Measurements from ENCODE around the gene SHC2.
"Not testable (repeated sequence)": the region's sequence is repeated elsewhere in the genome, so short reads cannot be mapped to it uniquely, and the experiment has no call there.

The SHC2 gene

DNA sequence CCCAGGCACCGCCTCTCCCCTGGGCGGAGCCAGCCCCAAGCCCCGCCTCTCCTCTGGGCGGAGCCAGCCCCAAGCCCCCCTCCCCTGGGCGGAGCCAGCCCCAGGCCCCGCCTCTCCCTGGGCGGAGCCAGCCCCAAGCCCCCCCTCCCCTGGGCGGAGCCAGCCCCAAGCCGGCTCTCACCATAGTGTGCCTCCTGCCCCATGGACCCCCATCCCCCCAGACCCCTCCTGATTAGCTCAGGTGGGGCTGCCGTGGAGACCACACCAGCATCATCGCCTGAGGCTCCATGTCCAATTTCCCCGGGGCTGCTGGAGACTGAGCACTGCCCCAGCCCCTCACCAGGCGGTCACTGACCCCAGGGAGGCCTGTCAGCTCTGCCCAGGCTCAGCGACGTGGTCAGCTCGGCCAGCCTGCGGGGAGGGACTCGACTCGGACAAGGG, 31.3 kb upstream of the SHC2 start:
- DNase-seq, result no peak

DNA sequence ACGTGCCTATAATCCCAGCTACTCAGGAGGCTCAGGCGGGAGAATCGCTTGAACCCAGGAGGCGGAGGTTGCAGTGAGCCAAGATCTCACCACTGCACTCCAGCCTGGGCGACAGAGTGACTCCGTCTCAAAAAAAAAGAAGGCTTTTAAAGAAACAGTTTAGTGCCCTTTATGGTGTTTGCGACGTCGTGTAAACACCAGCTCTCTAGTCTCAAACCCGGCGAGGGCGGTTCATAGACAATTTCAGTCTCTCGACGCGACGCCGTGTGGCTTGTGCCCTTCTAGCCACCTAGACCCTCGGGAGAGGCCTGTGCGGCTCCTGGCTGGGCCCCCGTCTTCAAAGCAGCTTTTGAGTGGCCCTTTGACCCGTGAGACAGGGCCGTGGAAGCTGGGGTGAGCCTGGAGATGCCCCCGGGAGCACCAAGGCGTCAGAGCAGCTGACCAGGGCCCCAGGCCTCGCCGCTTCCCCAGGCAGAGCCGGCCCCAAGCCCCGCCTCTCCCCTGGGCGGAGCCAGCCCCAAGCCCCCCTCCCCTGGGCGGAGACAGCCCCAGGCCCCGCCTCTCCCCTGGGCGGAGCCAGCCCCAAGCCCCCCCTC, 30.4 kb upstream of the SHC2 start:
- no peak for DNase-seq

DNA sequence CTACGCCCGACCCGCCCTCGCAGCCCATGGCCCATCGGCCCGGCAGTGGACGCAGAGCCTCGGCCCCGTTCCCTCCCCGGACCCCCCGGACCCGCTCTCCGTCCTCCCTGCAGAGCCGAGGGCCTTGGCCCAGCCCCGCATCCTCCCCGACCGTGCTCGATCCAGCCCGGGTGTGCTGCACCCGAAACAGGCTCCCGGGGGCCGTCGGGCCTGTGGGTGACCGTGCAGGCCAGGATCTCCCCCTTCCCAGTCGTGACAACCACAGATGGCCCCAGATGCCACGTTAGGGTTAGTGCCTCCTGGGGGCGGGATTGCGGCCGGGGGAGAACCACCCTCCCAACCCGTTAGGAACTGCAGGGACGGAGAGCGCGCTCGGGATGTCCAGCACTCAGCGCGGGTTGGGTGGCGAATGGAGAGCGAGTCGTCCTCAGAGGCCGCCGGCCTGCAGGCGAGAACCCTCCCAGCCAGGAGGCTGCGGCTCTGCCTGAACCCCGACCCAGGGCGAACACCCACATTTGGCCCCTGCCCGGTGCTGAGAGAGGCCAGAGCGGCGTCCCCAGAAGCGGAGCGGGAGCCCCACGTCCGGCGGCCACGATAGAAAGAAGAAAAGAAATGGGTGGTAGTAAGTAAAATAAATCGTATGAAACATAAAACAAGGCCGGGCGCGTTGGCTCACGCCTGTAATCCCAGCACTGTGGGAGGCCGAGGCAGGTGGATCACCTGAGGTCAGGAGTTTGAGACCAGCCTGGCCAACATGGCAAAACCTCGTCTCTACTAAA, 28.8 kb upstream of the SHC2 start:
- no peak for DNase-seq

DNA sequence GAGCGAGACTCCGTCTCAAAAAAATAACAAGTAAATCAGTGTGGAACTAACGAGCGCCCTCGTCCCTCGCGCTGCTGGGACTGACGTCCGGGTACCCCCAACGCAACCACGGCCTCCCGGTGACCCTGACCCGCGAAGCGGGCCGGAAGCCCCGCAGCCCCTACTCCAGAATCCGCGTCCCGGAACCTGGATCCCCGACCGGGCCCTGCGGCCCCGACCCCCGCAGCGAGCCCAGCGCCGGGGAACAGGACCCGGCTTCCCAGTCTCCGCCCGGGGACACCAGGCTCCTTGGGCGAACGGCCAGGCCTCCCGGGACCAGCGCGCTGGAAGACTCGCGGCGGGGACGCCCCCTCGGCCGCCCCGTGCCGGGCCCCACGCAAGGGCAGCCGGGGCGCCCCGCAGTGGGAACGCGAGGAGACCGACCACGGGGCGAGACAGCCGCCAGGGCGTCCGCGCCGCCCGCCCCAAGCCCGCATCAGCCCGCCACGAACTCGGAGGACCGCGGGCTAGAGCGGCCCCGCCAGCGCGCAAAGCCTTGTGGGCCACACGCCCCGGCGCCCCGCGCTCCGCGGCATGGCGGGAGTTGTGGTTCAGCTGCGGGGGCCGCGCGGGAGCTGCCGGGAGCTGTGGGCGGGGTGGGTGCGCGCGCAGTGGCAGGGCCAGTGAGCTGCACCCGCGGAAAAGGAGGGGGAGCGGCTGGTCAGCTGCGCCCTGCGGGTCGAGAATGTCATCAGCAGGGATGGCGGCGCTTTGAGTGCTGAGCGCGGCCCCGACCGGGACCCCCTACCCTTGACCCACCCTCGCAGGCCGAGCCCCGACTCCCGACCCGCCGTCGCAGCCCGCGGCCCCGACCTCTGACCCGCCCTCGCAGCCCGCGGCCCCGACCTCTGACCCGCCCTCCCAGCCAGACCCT, 27.9 kb upstream of the SHC2 start:
- peak; percentile 93 for DNase-seq

DNA sequence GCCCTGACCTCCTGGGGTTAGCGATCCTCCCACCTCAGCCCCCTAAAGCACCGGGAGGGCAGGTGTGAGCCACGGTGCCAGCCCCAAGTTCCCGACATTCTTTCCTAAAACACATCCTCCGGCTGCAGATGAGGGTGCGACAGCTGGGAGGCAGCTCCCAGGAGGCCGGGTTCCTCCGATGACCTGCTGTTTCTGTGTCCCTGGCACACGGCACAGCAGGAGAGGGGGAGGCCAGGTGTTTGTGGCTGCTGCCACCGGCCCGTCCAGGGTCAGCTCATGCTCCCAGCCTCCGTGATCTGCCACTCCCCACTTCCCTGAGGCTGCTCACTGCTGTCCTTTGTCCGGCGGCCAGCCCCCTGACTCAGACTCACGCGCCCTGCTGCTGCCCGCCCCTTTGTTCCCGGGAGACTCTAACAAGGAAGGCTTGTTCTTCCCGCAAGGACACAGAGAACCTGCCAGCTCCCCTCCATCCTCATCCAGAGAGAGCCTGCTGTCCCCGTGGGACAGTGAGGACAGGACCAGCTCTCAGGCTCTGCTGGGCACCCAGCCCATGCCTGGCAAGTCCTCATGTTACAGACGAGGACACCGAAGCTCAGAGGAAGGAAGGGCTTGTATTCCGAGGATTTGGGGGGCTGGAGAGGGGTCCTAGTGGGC, 24.9 kb upstream of the SHC2 start:
- no peak for DNase-seq

DNA sequence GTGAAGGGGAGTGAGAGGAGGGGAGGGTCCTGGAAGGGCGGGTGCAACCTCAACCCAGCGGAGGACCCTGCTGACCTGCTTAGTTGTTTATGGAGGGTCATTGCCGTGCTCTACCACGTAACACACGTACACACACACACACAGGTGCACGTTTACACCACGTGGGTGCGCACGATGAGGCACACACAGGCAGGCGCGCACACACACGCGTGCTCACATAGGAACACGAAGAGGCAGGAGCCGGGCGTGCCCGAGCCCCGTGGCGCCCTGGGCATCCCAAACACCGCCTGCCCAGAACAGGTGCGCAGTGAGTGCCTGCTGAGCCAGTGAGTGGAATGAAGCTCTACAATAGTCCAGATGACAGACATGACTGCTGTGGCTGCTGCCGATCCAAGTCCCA, 24.2 kb upstream of the SHC2 start:
- no peak for DNase-seq

DNA sequence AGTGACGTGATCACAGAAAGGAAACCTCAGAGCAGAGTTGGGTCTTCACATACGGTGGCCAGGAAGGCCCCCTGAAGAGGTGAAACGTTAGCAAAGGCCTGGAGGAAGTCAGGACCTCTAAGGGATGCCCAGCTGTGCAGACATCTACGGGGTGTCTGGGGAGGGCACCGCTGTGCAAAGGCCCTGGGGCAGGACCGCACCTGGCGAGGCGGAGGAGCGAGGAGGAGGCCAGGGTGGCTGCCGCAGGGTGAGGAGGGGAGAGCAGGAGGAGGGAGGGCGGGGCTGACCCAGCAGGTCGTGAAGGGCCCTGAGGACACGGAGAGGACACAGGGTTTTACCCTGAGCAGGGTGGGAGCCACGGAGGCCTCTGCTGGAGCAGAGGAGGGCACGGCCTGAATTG, 23.7 kb upstream of the SHC2 start:
- no peak for DNase-seq

DNA sequence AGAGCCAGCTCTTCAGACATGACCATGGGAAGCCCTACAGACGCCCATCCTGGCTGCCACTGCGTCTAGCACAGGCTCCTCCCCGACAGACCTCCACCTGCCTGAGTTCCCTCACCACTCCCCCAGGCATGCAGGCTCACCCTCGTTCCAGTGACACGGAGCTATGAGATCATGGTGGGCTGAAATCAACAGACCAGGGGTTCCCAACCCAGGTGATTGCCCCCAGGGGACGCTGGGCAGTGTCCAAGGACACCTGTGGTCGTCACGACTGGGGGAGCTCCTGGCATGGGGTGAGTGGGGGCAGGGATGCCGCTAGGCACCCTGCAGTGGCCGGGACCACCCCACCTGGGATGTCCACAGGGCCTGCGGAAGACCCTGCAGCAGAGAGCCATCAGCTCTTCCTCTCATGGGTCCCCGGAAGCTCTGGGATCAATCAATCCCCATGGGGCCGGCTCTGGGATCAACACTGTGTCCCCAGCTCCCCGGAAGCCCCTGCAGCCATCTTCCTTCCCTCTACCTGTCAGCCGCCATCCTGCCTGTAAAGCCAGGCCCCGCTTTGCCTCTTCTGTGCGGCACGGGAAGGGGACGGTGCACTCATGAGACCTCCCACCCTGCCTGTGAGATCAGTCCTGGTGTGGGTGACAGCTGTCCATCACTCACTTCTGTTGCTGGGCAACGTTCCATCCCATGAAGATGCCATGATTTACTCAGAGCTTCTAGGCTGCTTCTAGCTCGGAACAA, 22.7 kb upstream of the SHC2 start:
- DNase-seq, result no peak

DNA sequence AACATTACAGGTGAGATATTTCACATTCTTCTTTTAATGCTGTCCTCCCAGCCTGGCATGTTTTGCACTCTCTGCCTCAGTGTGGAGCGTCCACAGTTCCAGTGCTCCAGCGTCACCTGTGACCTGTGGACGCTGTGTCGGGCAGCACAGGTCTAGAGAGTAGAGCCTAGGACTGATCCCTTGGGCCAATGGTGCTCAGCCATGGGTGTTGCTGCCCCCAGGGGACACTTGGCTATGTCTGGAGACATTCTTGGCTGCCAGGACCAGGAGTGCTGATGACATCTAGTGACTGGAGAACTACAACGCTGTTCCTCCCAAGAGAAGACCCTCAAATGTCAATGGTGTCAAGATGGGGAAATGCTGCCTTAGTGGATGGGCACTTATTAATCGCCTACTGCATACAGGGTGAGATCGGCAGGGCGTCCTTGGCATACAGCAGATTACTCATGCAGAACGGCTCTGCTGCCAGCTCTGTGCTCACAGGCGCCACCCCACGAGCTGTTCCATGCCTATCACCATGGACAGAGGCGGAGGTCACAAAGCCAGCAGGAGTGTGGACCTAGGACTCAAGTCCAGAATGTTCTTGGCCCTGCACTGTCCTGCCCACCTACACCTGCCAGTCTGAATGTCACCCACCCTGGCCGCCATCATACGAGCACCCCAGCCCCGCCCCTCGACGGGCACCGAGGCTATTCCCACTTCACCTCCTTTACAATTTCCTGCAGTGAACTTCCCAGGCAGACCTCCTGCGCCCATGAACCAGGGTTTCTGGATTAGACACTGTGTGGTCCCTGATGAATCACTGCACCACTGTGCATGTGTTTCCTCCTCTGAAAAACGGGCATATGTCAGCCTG, 21.6 kb upstream of the SHC2 start:
- no peak for DNase-seq

DNA sequence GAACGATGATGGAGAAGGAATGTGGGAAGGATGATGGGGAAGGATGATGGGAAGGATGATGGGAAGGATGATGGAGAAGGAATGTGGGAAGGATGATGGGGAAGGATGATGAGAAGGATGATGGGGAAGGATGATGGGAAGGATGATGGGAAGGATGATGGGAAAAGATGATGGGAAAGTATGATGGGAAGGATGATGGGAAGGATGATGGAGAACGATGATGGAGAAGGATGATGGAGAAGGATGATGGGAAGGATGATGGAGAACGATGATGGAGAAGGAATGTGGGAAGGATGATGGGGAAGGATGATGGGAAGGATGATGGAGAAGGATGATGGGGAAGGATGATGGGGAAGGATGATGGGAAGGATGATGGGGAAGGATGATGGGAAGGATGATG, 20.3 kb upstream of the SHC2 start:
- not testable (repeated sequence) for DNase-seq

DNA sequence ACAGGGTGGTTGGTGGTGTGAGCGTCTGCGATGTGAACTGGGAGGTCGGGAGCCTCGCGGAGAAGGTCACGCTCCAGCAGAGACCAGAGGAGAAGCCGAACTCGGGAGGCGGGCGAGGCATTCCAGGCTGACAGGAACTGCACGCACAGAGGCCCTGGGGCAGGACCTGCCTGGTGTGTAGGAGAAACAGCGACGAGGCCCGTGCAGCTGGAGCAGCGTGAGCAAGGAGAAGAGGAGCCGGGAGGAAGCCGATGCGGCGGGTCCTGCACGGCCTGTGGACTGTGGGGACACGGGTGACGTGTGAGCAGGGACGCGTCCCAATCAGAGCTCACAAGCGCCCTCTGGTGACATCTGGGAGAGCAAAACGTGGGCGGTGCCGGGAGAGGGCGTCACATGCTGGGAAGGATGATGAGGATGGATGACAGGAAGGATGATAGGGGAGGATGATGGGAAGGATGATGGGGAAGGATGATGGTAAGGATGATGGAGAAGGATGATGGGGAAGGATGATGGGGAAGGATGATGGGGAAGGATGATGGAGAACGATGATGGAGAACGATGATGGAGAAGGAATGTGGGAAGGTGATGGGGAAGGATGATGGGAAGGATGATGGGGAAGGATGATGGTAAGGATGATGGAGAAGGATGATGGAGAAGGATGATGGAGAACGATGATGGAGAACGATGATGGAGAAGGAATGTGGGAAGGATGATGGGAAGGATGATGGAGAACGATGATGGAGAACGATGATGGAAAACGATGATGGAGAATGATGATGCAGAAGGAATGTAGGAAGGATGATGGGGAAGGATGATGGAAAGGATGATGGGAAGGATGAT, 19.4 kb upstream of the SHC2 start:
- DNase-seq, result peak; percentile 57

DNA sequence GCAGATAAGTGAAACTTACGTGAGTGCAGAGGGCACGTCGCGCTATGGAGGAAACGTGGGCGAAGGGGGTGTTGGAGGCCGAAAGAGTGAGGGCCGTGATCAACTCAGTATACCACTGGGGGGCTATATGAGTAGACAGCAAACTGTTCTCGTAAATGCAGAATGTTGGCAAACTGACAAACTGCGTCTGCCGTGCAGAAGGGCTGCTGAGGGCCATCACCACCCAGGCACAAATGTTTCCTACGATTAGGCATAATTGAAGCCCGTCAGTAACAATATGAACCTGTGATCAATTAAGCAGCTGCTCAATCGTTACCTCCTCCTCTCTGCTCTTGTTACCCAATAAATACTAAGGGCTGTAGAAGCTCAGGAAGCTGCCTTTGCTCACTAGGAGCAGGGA, 18.1 kb upstream of the SHC2 start:
- no peak for DNase-seq

DNA sequence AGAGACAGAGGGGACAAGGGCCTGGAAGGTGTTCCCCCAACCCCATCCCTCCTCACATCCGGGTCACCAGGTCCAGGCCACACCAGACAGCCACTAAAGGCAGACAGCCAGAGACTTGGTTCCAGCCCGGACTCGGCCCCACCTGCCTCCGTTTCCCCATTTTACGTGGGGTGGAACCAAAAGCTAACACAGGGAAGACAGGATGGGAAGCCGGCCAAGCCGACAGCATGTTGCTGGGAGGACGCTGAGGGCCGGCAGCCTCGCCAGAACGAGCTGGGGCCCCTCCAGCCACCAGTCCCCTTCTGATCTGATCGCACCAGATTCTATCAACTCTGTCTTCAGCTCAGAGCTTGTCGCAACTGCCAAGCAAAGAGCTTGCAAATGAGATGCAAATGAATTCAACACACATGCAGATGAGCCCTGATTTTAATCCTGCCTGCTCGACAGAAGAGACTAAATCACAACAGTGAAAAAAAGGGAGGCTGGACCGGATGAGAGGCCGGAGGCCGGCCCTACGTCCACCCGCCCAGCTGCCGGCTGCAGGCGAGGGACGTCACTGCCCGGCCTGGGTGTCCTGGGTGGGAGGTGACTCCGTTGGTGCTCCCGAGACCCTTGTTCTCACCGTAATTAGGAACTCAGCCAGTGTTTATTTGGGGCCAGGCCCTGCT, 17.5 kb upstream of the SHC2 start:
- DNase-seq, result no peak

DNA sequence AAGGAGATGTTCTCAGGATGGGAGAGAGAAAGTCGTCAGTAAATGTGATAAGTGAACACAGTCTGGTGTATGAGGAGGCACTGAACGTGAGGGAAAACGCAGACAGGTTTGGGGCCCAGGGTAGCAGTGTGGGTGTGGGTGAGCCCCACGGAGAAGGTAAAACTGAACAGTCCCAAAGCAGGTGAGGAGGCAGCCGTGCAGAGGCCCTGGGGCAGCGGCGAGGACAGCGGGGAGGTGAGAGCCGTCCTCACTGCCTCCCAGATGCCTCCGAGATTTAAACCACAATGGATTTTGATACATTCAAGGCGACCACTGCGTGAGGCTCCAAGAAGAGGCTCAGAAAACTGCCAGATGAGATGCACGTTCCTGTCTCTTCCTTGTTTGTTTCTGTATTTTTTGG, 14.5 kb upstream of the SHC2 start:
- no peak for DNase-seq

DNA sequence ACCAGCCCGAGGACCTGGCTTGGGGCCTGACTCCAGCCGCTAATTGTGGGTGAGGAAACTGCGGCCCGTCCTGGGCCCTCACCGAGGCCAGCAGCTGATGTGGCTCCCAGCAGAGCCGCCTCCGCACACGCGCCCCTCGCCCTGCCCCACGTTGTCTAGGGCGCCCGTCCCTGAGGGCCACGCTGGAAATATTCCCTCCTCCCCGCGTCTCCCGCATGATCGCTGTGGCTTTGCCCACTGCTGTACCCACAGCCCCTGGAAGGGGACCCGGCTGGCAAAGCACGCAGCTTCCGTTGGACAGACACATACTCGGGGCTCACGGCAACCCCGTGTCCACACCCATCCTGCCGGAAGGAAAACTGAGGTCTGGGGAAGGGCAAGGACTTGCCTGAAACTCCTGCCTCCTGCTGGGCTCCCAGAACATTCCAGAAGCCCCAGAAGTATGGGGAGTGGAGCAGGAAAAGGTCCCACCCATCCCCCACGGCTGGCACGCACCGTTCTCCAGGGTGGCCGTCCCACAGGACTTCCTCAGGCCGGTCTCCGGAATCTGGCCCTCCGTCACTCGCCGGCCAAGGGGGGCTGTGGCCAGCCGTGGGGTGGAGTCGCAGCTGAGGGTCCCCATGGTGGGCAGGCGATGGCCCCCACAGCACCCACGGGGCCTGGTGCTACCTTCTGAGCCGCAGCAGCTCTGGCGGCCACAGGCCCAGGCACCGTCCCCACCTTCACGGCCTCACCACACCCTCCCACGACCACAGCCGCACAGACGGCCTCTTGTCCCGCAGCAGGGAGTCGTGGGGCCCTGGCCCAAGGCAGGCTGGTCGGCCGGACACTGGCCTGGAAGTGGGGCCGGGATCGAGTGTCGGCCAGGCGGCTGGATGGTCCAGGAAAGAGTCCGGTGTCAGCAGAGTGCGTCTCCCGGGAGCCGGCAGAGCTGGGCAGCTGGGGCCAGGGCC, 13.6 kb upstream of the SHC2 start:
- no peak for DNase-seq

DNA sequence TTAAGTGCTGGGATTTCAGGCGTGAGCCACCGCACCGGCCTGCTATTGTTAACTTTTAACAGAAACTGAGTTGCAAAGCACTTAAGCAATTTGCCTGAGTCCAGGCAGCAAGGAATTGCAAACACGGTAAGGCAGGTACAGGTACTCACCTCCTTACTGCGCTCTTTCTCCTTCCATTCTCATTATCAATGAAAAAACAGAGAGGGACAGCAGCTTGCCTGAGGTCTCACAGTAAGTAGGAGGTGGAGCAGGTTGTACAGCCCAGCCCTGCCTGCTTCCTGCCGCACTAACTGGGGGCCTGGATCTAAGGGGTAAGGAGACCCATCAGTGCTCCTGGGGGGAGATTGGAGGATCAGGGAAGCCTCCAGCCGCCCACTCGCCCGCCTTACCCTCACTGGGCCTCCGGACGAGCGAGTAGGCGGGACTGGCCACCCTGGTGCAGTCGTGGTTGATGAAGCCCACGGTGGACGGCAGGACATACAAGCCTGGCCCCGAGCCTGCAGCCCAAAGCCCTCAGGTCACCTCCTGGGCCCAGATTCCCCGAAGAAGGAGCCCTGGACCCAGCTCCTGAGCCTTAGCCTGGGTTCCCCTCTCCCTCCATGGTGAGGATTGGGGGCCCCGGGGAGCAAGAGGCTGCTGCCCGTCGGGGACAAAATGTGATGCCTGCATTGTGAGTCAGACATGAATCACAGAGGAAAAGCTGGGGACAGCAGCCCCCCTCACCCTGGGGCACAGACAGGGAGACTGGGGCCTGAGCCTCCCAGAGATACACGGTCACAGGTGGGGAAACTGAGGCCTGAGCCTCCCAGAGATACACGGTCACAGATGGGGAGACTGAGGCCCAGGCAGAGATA, 11.4 kb upstream of the SHC2 start:
- DNase-seq, result no peak

DNA sequence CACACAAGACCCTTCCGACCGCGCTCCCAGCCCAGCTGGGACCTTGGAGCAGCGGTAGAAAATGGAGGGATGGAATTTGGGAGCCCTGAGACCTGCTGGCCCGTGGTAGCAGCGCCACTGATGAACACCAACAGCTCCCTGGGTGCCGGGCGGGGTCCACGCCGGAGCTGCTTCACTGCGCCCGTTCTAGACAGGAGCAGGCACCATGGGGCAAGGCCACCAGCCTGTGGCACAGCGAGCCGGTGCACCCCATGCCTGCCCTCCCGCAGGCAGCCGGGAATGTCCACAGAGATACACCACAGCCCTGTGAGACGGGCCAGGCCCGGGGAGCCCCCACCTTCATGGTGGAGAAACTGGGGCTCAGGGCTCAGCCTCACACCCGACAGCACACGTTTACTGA, 9.9 kb upstream of the SHC2 start:
- no peak for DNase-seq

DNA sequence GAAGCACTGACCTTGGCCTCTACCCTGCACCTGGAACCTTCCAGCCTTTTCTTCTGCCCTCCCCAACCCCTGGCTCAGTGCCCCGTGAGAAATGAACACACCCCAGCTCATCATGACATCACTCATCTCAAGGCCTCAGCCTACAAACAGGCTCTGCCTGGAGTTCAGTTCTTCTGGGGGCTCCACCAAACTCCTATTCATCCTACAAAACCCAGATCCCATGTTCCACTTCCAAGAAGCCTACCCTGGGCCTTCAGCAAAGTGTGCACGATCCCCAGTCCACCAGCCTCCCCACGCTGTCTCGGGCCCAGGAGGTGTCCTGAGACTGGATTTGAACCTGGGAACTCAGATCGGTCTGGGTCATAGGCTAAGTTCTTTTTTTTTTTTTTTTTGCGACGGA, 9.0 kb upstream of the SHC2 start:
- DNase-seq, result no peak
